ELR (cell line): ENCODE results near the gene APEH.

Source experiments
- DNase-seq: peaks from one replicate; pipeline ENCODE4 v3.0.0-alpha.2; 2015; ENCODE audit warnings: low read depth

Gene APEH

GRCh38 chr3:49650637-49651036 is 23.5 kb upstream of the APEH start:
- no peak for DNase-seq

GRCh38 chr3:49652218-49652902 is 21.8 kb upstream of the APEH start:
- no peak for DNase-seq

GRCh38 chr3:49652903-49653415 is 21.2 kb upstream of the APEH start:
- no peak for DNase-seq

GRCh38 chr3:49653621-49654020 is 20.5 kb upstream of the APEH start:
- no peak for DNase-seq

GRCh38 chr3:49654176-49654825 is 19.9 kb upstream of the APEH start:
- DNase-seq: no peak

GRCh38 chr3:49654955-49655556 is 19.1 kb upstream of the APEH start:
- DNase-seq: no peak

GRCh38 chr3:49655731-49656285 is 18.3 kb upstream of the APEH start:
- DNase-seq: no peak

- peak; percentile 20 for DNase-seq
Observed at GRCh38 chr3:49656541-49657112, 17.5 kb upstream of the APEH start.

GRCh38 chr3:49657208-49657915 is 16.8 kb upstream of the APEH start:
- DNase-seq: no peak

GRCh38 chr3:49658711-49659110 is 15.4 kb upstream of the APEH start:
- DNase-seq: no peak

GRCh38 chr3:49659756-49660155 is 14.4 kb upstream of the APEH start:
- DNase-seq: no peak

- peak; percentile 26 for DNase-seq
Observed at GRCh38 chr3:49661281-49661680, 12.9 kb upstream of the APEH start.

- no peak for DNase-seq
Observed at GRCh38 chr3:49662021-49662420, 12.1 kb upstream of the APEH start.

- DNase-seq: no peak
Observed at GRCh38 chr3:49662720-49663413, 11.3 kb upstream of the APEH start.

- no peak for DNase-seq
Observed at GRCh38 chr3:49663831-49664230, 10.3 kb upstream of the APEH start.

- no peak for DNase-seq
Observed at GRCh38 chr3:49664300-49664699, 9.9 kb upstream of the APEH start.

- no peak for DNase-seq
Observed at GRCh38 chr3:49665822-49666519, 8.2 kb upstream of the APEH start.

GRCh38 chr3:49666592-49666991 is 7.6 kb upstream of the APEH start:
- DNase-seq: no peak

- no peak for DNase-seq
Observed at GRCh38 chr3:49667701-49668413, 6.3 kb upstream of the APEH start.

- peak; percentile 13 for DNase-seq
Observed at GRCh38 chr3:49668414-49668797, 5.7 kb upstream of the APEH start.
